HG02885 (cell line): ENCODE measurements around the gene PSMB9.
A peak's percentile ranks its signal among the peaks of the same experiment; 100 is the strongest.
"Not testable (repeated sequence)": the region's sequence is repeated elsewhere in the genome, so short reads cannot be mapped to it uniquely, and the experiment has no call there.

Experiments used
- ATAC-seq: cut with Tn5 transposase; IDR thresholded peaks from one replicate; pipeline ENCODE4 v1.9.1; 2021; ENCODE audit warnings: mild to moderate bottlenecking; ENCODE audit not compliant: unreplicated experiment, poor library complexity

PSMB9 gene

GRCh38 chr6:32853541-32854375 is at the start of gene PSMB9, which contains the start of gene TAP1:
Gene PSMB9 (plus strand): TSS chr6:32854192. CDS start chr6:32854230, 38 bp downstream.
Gene TAP1 (minus strand): TSS chr6:32853704. CDS start chr6:32853636, 68 bp downstream.
- peak; percentile 86 for ATAC-seq

DNA sequence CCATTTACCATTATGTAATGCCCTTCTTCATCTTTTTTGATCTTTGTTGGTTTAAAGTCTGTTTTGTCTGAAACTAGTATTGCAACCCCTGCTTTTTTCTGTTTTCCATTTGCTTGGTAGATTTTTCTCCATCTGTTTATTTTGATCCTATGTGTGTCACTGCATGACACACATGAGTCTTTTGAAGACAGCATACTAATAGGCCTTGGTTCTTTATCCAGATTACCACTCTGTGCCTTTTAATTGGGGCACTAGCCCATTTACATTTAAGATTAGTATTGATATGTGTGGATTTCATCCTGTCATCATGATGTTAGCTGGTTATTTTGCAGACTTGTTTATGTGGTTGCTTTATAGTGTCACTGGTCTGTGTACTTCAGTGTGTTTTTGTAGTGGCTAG is 48.6 kb upstream of the PSMB9 start:
- not testable (repeated sequence) for ATAC-seq

- ATAC-seq, result no peak
Measured at GRCh38 chr6:32807020-32807580, 46.9 kb upstream of the PSMB9 start.

- no peak for ATAC-seq
Measured at GRCh38 chr6:32809171-32809570, 44.8 kb upstream of the PSMB9 start.

- ATAC-seq, result no peak
Measured at GRCh38 chr6:32814145-32814544, 39.8 kb upstream of the PSMB9 start.

DNA sequence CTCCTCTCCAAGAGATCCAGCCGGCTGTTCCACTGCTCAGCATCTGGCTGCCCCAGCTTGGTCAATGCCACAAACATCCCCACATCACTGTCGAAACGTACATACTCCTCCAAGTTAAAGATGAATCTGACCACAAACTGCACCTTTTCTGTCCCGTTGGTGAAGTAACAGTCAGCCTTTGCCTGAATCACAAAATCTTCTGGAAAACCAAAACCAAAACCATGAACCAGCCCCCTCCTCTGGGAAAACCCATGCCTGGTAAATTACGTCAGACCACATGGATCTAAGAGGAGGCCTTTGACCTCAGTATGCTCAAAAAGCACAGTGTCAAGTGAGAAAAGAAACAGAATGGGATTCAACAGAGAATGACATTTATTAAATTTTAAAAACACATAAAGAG is 38.9 kb upstream of the PSMB9 start:
- ATAC-seq, result no peak

DNA sequence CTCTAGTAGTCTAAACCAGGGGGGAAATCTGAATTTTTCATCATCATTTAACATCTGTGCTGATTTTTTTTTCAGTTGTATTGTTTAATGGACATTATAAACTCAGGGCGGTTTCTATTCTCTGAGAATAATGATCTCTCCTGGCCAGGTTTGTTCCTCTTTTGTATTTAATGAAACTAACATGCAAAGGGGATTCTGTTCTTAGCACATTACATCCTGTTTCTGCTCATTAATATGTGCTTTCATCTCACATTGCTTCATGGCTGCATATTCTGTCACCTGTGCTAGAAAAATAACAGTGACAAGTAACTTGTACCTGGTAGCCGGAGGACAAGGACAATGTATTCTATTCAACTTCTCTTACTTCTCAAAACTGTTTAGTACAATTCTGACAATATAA is 38.0 kb upstream of the PSMB9 start:
- peak; percentile 46 for ATAC-seq

DNA sequence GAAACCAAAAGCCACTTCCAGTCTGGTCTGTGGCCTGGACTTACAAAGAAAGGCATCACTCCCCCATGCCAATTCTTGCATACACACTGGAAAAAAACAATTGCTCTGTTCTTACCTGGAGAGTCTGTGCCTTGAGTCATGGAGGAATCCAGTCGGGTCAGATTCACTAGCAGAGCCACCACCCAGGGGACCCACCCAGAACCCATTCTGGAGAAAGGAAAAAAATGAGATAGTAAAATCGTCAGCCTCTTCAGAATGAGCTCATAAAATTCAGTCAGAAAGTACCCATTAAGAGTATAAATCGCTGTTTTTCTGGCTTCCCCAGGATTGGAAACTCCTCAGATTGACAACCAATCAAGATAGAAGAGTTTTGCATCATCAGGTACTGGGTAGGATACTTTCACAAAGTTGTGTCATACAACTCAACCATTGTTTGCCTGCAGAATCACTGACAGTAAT is 37.2 kb upstream of the PSMB9 start, which contains the start of gene HLA-DOB:
Gene HLA-DOB, minus strand, starts transcription at position 257 of the 459 bp plus-strand sequence. Its CDS starts 51 bp downstream, at position 206.
- ATAC-seq, result peak; percentile 69

GRCh38 chr6:32818867-32819266 is 35.1 kb upstream of the PSMB9 start:
- no peak for ATAC-seq

GRCh38 chr6:32819729-32820128 is 34.3 kb upstream of the PSMB9 start:
- ATAC-seq, result no peak

DNA sequence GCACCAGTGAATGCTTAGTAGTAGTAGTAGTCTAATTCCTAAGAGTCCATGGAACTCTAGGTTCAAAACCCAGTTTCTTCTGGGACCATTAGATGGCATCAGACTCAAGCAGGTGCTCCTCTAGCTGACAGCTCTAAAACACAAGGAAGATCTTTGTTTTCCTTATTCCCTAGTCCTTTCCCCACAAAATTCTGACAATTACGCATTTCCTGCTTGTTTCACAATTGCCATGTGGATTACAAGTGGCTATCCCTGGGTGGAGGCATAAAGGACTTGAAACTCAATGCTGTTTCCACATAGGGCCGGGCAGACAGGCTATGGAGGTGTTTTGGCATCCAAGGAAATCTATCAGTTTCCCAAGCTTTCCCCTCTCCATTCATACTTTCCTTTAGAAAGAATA is 28.0 kb upstream of the PSMB9 start:
- ATAC-seq, result no peak

- no peak for ATAC-seq
Measured at GRCh38 chr6:32827025-32827424, 27.0 kb upstream of the PSMB9 start.

GRCh38 chr6:32829495-32829894 is 24.5 kb upstream of the PSMB9 start:
- no peak for ATAC-seq

GRCh38 chr6:32830017-32830416 is 24.0 kb upstream of the PSMB9 start:
- ATAC-seq, result no peak

DNA sequence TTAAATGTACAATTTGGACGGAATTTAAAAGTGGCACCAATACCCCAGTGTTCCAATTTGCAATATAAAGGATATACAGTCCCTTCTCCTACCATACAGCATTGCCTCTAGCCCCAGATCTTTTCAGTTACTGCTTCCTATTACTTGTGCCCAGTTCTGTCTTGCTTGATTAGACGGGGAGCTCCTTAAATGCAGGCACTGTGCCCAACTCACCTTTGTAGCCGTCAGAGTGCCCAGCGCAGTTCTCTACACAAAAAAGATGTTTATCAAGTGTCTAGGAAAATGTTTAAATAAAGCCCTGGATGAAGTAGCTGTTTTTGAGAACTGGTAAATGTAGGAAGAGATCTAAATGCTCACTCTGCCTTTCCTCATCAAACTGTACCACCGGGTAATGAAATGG is 23.1 kb upstream of the PSMB9 start:
- ATAC-seq, result no peak

DNA sequence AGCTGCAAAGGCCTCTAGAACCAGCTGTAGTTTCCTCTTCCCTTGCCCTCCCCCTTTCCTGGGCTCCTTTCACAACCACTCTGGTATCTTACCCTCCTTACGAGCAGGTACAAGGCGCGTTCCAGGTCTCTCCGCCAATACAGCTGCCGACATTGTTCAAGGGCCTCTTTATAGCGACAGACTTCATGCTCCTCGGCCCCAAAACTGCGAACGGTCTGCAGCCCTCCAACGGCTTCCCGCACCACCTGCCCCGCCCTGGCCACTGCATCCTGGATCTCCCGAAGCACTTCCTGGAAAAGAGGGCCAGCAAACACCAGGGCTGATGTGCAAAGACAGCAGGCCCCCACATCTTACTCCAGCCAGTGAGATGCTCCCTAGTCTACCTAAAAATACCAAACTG is 21.5 kb upstream of the PSMB9 start:
- ATAC-seq, result no peak

- no peak for ATAC-seq
Measured at GRCh38 chr6:32833664-32834063, 20.3 kb upstream of the PSMB9 start.

DNA sequence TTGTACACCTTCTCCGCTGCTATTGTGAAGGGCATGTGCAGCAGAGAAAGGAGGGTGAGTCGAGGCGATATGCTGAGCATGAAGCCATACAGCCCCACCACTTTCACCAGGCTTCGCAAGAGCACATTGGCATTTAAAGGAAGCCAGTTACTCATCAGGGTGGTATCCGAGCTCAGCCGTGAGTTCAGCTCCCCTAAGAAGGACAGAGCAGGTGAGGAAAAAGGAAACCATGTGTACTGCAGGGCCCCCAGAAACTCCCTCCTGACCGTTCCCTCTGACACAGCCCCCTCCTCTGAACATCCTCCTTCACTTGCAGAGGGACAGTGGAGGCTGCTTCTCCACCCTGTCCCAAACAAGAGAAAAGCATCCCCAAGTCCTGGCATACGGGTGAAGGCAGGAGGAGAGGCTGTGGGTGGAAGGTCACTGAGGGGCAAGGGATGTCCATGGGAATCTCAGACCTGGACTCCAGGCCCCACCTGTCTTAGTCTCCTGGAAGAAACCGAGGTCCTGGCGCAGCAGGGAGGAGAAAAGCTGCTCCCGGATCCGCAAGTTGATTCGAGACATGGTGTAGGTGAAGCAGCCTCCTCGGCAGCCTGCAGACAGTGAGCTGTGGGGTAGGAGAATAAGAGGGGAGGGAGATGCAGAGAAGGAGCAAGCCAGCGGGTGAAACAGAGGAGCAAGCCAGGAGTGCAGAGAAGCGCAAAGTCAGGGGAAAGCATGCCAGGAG is 18.7 kb upstream of the PSMB9 start:
- no peak for ATAC-seq

- ATAC-seq, result no peak
Measured at GRCh38 chr6:32836873-32837272, 17.1 kb upstream of the PSMB9 start.

GRCh38 chr6:32837651-32838113 is 16.3 kb upstream of the PSMB9 start:
- no peak for ATAC-seq
